Glutamatergic neuron (in vitro differentiated cells): ENCODE measurements around the gene CRACR2A. TPM values are rescaled to one million over a fixed set of nuclear protein-coding genes. Genes with fewer than 3 reads are reported as not detected.
A peak's percentile ranks its signal among the peaks of the same experiment; 100 is the strongest.

Experiments
- DNase-seq: peaks from one replicate; pipeline ENCODE4 v3.0.0; 2022
- H3K27ac Mint-ChIP-seq: one replicate; pipeline ENCODE4 v1.8.0; 2020; ENCODE audit warnings: mild to moderate bottlenecking, mixed read lengths, inconsistent platforms; ENCODE audit not compliant: unreplicated experiment
- H3K27me3 Mint-ChIP-seq: one replicate; pipeline ENCODE4 v1.8.0; 2020; ENCODE audit warnings: mild to moderate bottlenecking, moderate library complexity, mixed read lengths, inconsistent platforms; ENCODE audit not compliant: unreplicated experiment
- H3K36me3 Mint-ChIP-seq: one replicate; pipeline ENCODE4 v1.8.0; 2020; ENCODE audit warnings: mild to moderate bottlenecking, mixed read lengths, inconsistent platforms; ENCODE audit not compliant: unreplicated experiment
- H3K4me1 Mint-ChIP-seq: one replicate; pipeline ENCODE4 v1.8.0; 2020; ENCODE audit warnings: mild to moderate bottlenecking, low read depth, mixed read lengths, inconsistent platforms; ENCODE audit not compliant: unreplicated experiment
- H3K4me3 Mint-ChIP-seq: one replicate; pipeline ENCODE4 v1.8.0; 2020; ENCODE audit warnings: mild to moderate bottlenecking, mixed read lengths, inconsistent platforms; ENCODE audit not compliant: unreplicated experiment
- H3K9me3 Mint-ChIP-seq: one replicate; pipeline ENCODE4 v1.8.0; 2020; ENCODE audit warnings: mild to moderate bottlenecking, moderate library complexity, mixed read lengths, inconsistent platforms; ENCODE audit not compliant: unreplicated experiment
- CTCF ChIP-seq: fragments of 200-600 bp; sonication (generic); IDR thresholded peaks from one replicate; pipeline ENCODE4 v1.5.0; 2021; ENCODE audit not compliant: partially characterized antibody, unreplicated experiment
- total RNA-seq: library from RNA; stranded (reverse); fragmentation: NEBNext Ultra II Directional; extraction: Animal tissue kit (Norgen Biotek cat#: 25700); gene quantifications from one replicate; pipeline ENCODE4 v1.2.1, GENCODE V29; 2021; ENCODE audit not compliant: unreplicated experiment

Gene CRACR2A
- total RNA-seq, 1 donor from 2014 or later = 4.5 TPM

- DNase-seq = no peak
- H3K4me1 Mint-ChIP-seq = peaks cover 66% of the 10 kb centered on the region
- no peaks in the 10 kb centered on the region for H3K36me3 Mint-ChIP-seq
- H3K27me3 Mint-ChIP-seq = peaks cover 8% of the 10 kb centered on the region
- peaks cover 12% of the 10 kb centered on the region for H3K9me3 Mint-ChIP-seq
- H3K4me3 Mint-ChIP-seq = peak overlapping the region; percentile 26
- no peak for TF ChIP-seq CTCF
- H3K27ac Mint-ChIP-seq = peak overlapping the region; percentile 33
Measured at GRCh38 chr12:3572560-3572959, 180.3 kb downstream of the CRACR2A start.

- no peaks in the 10 kb centered on the region for H3K36me3 Mint-ChIP-seq
- H3K9me3 Mint-ChIP-seq = peaks cover 17% of the 10 kb centered on the region
- H3K27me3 Mint-ChIP-seq = peaks cover 8% of the 10 kb centered on the region
- H3K27ac Mint-ChIP-seq = peak overlapping the region; percentile 33
- H3K4me1 Mint-ChIP-seq = peaks cover 69% of the 10 kb centered on the region
- H3K4me3 Mint-ChIP-seq = no peak overlapping the region
- no peak for TF ChIP-seq CTCF
- no peak for DNase-seq
Measured at GRCh38 chr12:3571724-3572123, 181.2 kb downstream of the CRACR2A start.

- Mint-ChIP-seq H3K4me3 (no peak overlapping the region), H3K27ac (no peak overlapping the region), H3K9me3 (peaks cover 19% of the 10 kb centered on the region), H3K27me3 (peaks cover 8% of the 10 kb centered on the region), H3K36me3 (no peaks in the 10 kb centered on the region), H3K4me1 (peaks cover 73% of the 10 kb centered on the region)
- DNase-seq = no peak
- no peak for TF ChIP-seq CTCF
Measured at GRCh38 chr12:3571323-3571722, 181.6 kb downstream of the CRACR2A start.

GRCh38 chr12:3568695-3569094 is 184.2 kb downstream of the CRACR2A start:
- Mint-ChIP-seq H3K27me3 (peaks cover 10% of the 10 kb centered on the region), H3K27ac (no peak overlapping the region), H3K36me3 (no peaks in the 10 kb centered on the region), H3K9me3 (peaks cover 24% of the 10 kb centered on the region), H3K4me1 (peaks cover 64% of the 10 kb centered on the region), H3K4me3 (no peak overlapping the region)
- no peak for DNase-seq
- TF ChIP-seq CTCF = no peak

- H3K4me1 Mint-ChIP-seq = peaks cover 41% of the 10 kb centered on the region
- peaks cover 19% of the 10 kb centered on the region for H3K9me3 Mint-ChIP-seq
- no peak for TF ChIP-seq CTCF
- no peak for DNase-seq
- H3K36me3 Mint-ChIP-seq = peaks cover 8% of the 10 kb centered on the region
- H3K27me3 Mint-ChIP-seq = peaks cover 6% of the 10 kb centered on the region
- peak overlapping the region; percentile 66 for H3K27ac Mint-ChIP-seq
- H3K4me3 Mint-ChIP-seq = peak overlapping the region; percentile 55
Measured at GRCh38 chr12:3565985-3566384, 186.9 kb downstream of the CRACR2A start.

Other genes starting within 250 kb of the CRACR2A start
- 19.0 TPM for gene PARP11, start 120.3 kb upstream of the CRACR2A start, total RNA-seq